KMS-11 (cell line): ENCODE results near the gene PRR3.

Experiments used
- H2AFZ ChIP-seq: fragments of 200-600 bp; sonication (generic); 2 replicates; pipeline ENCODE4 v1.6.1; 2016; ENCODE audit warnings: antibody characterized with exemption, mixed run types, low read depth
- H3K27ac ChIP-seq: fragments of 200-600 bp; sonication (generic); 2 replicates; pipeline ENCODE4 v1.6.1; 2016; ENCODE audit warnings: mild to moderate bottlenecking, mixed run types
- H3K27me3 ChIP-seq: fragments of 200-600 bp; sonication (generic); 2 replicates; pipeline ENCODE4 v1.6.1; 2017; ENCODE audit warnings: mild to moderate bottlenecking, low read depth, mixed run types, moderate library complexity; ENCODE audit not compliant: insufficient read depth
- H3K36me3 ChIP-seq: fragments of 200-600 bp; sonication (generic); 2 replicates; pipeline ENCODE4 v1.6.1; 2017; ENCODE audit warnings: mild to moderate bottlenecking, mixed run types; ENCODE audit not compliant: insufficient read depth
- H3K4me1 ChIP-seq: fragments of 200-600 bp; sonication (generic); 2 replicates; pipeline ENCODE4 v1.6.1; 2016; ENCODE audit warnings: mild to moderate bottlenecking, low read depth, mixed run types; ENCODE audit not compliant: poor library complexity, severe bottlenecking
- H3K4me2 ChIP-seq: fragments of 200-600 bp; sonication (generic); 2 replicates; pipeline ENCODE4 v1.7.0; 2016; ENCODE audit warnings: mild to moderate bottlenecking, mixed run types
- H3K4me3 ChIP-seq: fragments of 200-600 bp; sonication (generic); IDR thresholded peaks from 2 replicates; pipeline ENCODE4 v1.6.1; 2017; ENCODE audit warnings: low read depth, low read length, mixed read lengths; ENCODE audit not compliant: insufficient read depth
- H3K79me2 ChIP-seq: fragments of 200-600 bp; sonication (generic); 2 replicates; pipeline ENCODE4 v1.6.1; 2016; ENCODE audit warnings: low read depth, mixed run types; ENCODE audit not compliant: insufficient read depth
- H3K9ac ChIP-seq: fragments of 200-600 bp; sonication (generic); 2 replicates; pipeline ENCODE4 v1.6.1; 2016; ENCODE audit warnings: mild to moderate bottlenecking, mixed run types
- H4K20me1 ChIP-seq: fragments of 200-600 bp; sonication (generic); 2 replicates; pipeline ENCODE4 v1.6.1; 2016; ENCODE audit warnings: mild to moderate bottlenecking, mixed run types; ENCODE audit not compliant: insufficient read depth
- TF ChIP-seq, protein P1 (sequence below): fragments of 200-600 bp; sonication (generic); conservative IDR thresholded peaks from 2 replicates; pipeline ENCODE4 v1.6.1; 2017; ENCODE audit warnings: low read depth, mild to moderate bottlenecking, antibody characterized with exemption, low read length, moderate library complexity, mixed read lengths

The PRR3 gene

DNA sequence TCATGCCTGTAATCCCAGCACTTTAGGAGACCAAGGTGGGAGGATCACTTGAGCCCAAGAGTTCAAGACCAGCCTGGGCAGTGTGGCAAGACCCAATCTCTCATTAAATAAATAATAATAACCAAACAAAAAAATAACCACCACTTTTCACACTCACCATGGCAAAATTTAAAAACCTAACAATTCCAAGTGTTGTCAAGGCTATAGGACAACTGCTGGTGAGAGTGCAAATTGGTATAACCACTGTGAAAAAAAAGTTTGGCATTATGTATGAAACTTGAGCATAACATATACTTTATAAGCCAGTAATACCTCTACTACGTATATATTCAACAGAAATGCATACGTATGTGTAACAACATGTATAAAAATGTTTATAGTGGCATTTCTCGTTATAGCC lies 3.8 kb downstream of the PRR3 start:
- H3K4me1 ChIP-seq: peaks cover 15% of the 10 kb centered on the region
- no peak overlapping the region for H3K9ac ChIP-seq
- H3K36me3 ChIP-seq: no peaks in the 10 kb centered on the region
- no peak overlapping the region for H2AFZ ChIP-seq
- H3K27me3 ChIP-seq: no peaks in the 10 kb centered on the region
- H3K27ac ChIP-seq: no peak overlapping the region
- no peak overlapping the region for H3K4me3 ChIP-seq
- H4K20me1 ChIP-seq: no peaks in the 10 kb centered on the region
- TF ChIP-seq, protein P1, sequence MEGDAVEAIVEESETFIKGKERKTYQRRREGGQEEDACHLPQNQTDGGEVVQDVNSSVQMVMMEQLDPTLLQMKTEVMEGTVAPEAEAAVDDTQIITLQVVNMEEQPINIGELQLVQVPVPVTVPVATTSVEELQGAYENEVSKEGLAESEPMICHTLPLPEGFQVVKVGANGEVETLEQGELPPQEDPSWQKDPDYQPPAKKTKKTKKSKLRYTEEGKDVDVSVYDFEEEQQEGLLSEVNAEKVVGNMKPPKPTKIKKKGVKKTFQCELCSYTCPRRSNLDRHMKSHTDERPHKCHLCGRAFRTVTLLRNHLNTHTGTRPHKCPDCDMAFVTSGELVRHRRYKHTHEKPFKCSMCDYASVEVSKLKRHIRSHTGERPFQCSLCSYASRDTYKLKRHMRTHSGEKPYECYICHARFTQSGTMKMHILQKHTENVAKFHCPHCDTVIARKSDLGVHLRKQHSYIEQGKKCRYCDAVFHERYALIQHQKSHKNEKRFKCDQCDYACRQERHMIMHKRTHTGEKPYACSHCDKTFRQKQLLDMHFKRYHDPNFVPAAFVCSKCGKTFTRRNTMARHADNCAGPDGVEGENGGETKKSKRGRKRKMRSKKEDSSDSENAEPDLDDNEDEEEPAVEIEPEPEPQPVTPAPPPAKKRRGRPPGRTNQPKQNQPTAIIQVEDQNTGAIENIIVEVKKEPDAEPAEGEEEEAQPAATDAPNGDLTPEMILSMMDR: no peak
- H3K4me2 ChIP-seq: no peak overlapping the region
- H3K79me2 ChIP-seq: peaks cover 20% of the 10 kb centered on the region

DNA sequence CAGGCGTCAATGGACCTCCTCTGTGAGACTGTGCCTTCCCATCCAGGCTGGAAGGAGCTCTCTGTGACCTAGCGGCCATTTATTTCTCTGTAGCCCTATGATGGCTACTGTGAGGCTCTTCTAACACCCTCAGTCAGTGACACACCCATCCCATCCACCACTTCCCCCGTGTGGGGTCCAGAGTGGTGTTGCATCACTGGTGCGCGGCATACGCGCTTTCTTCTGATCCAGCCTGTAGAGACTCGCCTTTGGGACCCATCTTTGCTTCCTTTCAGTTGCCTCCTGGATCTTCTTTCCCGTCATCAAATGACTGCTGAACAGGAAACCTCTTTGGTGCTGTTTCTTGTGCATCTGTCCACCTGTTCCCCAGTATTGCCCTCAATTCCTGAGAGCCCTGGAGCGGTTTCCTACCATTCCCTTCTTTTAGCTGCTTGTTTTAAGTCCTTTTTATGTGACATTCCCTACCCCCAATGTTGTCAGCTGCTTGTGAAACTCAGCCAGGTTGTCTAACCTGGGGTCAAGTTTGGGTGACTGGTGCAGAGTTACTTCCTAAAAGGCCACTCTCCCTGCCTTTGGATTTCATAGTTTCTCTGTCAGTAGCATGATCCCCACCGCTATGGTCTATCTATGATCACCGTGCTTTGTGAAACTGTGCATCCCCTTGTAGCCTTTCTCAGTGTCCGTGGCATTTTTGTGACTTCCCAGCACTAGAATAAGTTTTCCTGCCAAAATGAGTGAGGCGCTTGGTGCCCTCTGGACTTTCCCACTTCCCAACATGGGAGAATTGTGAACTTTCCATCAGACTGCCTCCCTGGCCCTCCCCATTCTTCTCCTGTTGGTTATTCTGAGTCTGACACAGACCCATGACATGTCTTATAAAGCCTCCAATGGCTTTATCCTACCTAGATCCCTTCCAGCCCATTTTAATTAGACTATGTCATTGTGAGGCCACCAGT lies 5.7 kb downstream of the PRR3 start:
- Histone ChIP-seq H2AFZ (no peak overlapping the region), H3K9ac (no peak overlapping the region)
- TF ChIP-seq, protein P1: no peak

GRCh38 chr6:30564114-30564513 lies 7.0 kb downstream of the PRR3 start:
- Histone ChIP-seq H4K20me1 (no peaks in the 10 kb centered on the region), H3K79me2 (peaks cover 1% of the 10 kb centered on the region; the same call in 1 of the 2 replicates), H3K36me3 (no peaks in the 10 kb centered on the region), H3K9ac (no peak overlapping the region), H3K4me3 (no peak overlapping the region), H2AFZ (no peak overlapping the region), H3K4me1 (peaks cover 5% of the 10 kb centered on the region), H3K27ac (no peak overlapping the region), H3K27me3 (no peaks in the 10 kb centered on the region), H3K4me2 (no peak overlapping the region)
- TF ChIP-seq, protein P1: no peak

More for the DNA sequence above, 5.7 kb downstream of the PRR3 start:
- no peak overlapping the region for H3K4me2 ChIP-seq
- no peaks in the 10 kb centered on the region for H4K20me1 ChIP-seq
- no peaks in the 10 kb centered on the region for H3K27me3 ChIP-seq
- H3K27ac ChIP-seq: no peak overlapping the region
- no peaks in the 10 kb centered on the region for H3K36me3 ChIP-seq
- peaks cover 15% of the 10 kb centered on the region for H3K4me1 ChIP-seq
- peaks cover 15% of the 10 kb centered on the region for H3K79me2 ChIP-seq
- H3K4me3 ChIP-seq: no peak overlapping the region

- Histone ChIP-seq H3K9ac (no peak overlapping the region), H2AFZ (no peak overlapping the region), H3K27me3 (no peaks in the 10 kb centered on the region; the same call in 1 of the 2 replicates), H3K4me1 (peaks cover 7% of the 10 kb centered on the region), H4K20me1 (no peaks in the 10 kb centered on the region), H3K27ac (no peak overlapping the region), H3K4me3 (no peak overlapping the region), H3K36me3 (no peaks in the 10 kb centered on the region), H3K4me2 (no peak overlapping the region), H3K79me2 (no peaks in the 10 kb centered on the region)
- TF ChIP-seq, protein P1: no peak
These were observed 8.7 kb downstream of the PRR3 start for GRCh38 chr6:30565772-30566171.
